Panc1 (cell line): Measurements from ENCODE around the gene CAMKK1. TPM values are rescaled to one million over a fixed set of nuclear protein-coding genes. Genes with fewer than 3 reads are reported as not detected.

Source experiments
- ATAC-seq: fragments of 200-7000 bp; cut with Tn5 transposase; 2 replicates; pipeline ENCODE4 v1.9.1; 2020; ENCODE audit warnings: mild to moderate bottlenecking, moderate library complexity
- BruUV-seq: library from RNA; stranded (reverse); fragments of 400-500 nt; replicated peaks from 2 replicates; lab custom pipeline; 2021; lab: Mats Ljungman, UMichigan
- CTCF ChIA-PET: fragments of 300-600 bp; sonication (Branson Sonifier 250); formaldehyde crosslinking; loops from one replicate; lab custom pipeline; 2022; ENCODE audit warnings: antibody characterized with exemption; lab: Charles Lee
- POLR2A ChIA-PET: fragments of 300-600 bp; sonication (Branson Sonifier 250); formaldehyde crosslinking; loops from one replicate; lab custom pipeline; 2022; ENCODE audit warnings: antibody characterized with exemption; lab: Charles Lee
- DNase-seq: peaks from one replicate; pipeline ENCODE4 v3.0.0-alpha.2; 2010; ENCODE audit warnings: low read depth, low spot score
- H3K27ac ChIP-seq: 2 replicates; pipeline ENCODE4 v1.5.1; 2011; ENCODE audit warnings: mild to moderate bottlenecking, low read length, inconsistent platforms
- H3K27me3 ChIP-seq: fragments of 200-500 bp; sonication (Bioruptor generic); 2 replicates; pipeline ENCODE4 v1.6.0; 2014; ENCODE audit warnings: low read length, inconsistent platforms; ENCODE audit not compliant: control insufficient read depth, insufficient read depth
- H3K36me3 ChIP-seq: fragments of 200-500 bp; sonication (Bioruptor generic); 2 replicates; pipeline ENCODE4 v1.5.1; 2014; ENCODE audit warnings: inconsistent platforms, mild to moderate bottlenecking, low read length, moderate library complexity; ENCODE audit not compliant: control insufficient read depth, insufficient read depth
- H3K4me1 ChIP-seq: 2 replicates; pipeline ENCODE4 v1.5.1; 2011; ENCODE audit warnings: inconsistent platforms, mild to moderate bottlenecking, low read length, moderate library complexity; ENCODE audit not compliant: control insufficient read depth, insufficient read depth
- H3K4me3 ChIP-seq, 2 experiments: 2 replicates each; pipeline ENCODE4 v1.5.1; 2011 to 2012; ENCODE audit warnings: low read depth in 2 of 2, low read length in 2 of 2, mild to moderate bottlenecking in 2 of 2, inconsistent platforms in 1 of 2, moderate library complexity in 1 of 2
- H3K9me3 ChIP-seq: fragments of 200-500 bp; sonication (Bioruptor generic); 2 replicates; pipeline ENCODE4 v1.5.1; 2014; ENCODE audit warnings: low read depth, mild to moderate bottlenecking, inconsistent platforms, low read length, moderate library complexity; ENCODE audit not compliant: control insufficient read depth, insufficient read depth
- POLR2AphosphoS5 ChIP-seq: IDR thresholded peaks from 2 replicates; pipeline ENCODE4 v1.6.1; 2012; ENCODE audit warnings: mild to moderate bottlenecking, low read depth, low read length, moderate library complexity
- SIN3A ChIP-seq: IDR thresholded peaks from 2 replicates; pipeline ENCODE4 v1.6.1; 2012; ENCODE audit warnings: low read depth, mild to moderate bottlenecking, low read length, moderate library complexity, borderline replicate concordance; ENCODE audit not compliant: insufficient read depth
- TCF7L2 ChIP-seq: IDR thresholded peaks from 2 replicates; pipeline ENCODE4 v1.6.1; 2011; ENCODE audit warnings: mild to moderate bottlenecking, low read depth, low read length, inconsistent platforms
- in situ Hi-C: cut with HindIII; loops from 2 replicates; pipeline ENCODE4 v1.10.0; 2016; ENCODE audit warnings: low sequenced_read_pairs, low pct_unique_long_range_greater_than_20kb
- intact Hi-C: fragments of 100-400 bp; cut with micrococcal nuclease; formaldehyde crosslinking; loops from one replicate; pipeline ENCODE4 v1.10.0; 2022; ENCODE audit not compliant: unreplicated experiment
- total RNA-seq: library from RNA; stranded (reverse); gene quantifications from one replicate; pipeline ENCODE4 v1.2.1, GENCODE V29; 2021; ENCODE audit not compliant: unreplicated experiment
- TF ChIP-seq, protein P1 (sequence below): fragments of 450-650 bp; IDR thresholded peaks from 2 replicates; pipeline ENCODE4 v1.5.1; 2017; ENCODE audit warnings: mild to moderate bottlenecking
- TF ChIP-seq, protein P2 (sequence below), 2 experiments: IDR thresholded peaks; 2 replicates each; pipeline ENCODE4 v1.6.1; 2011 to 2012; ENCODE audit warnings: low read depth in 2 of 2, control low read depth in 1 of 2, low read length in 1 of 2, mild to moderate bottlenecking in 1 of 2, moderate library complexity in 1 of 2; ENCODE audit not compliant: insufficient read depth in 1 of 2

CAMKK1 gene
- total RNA-seq, 1 experiment from 2014 or later = 6.7 TPM

DNA sequence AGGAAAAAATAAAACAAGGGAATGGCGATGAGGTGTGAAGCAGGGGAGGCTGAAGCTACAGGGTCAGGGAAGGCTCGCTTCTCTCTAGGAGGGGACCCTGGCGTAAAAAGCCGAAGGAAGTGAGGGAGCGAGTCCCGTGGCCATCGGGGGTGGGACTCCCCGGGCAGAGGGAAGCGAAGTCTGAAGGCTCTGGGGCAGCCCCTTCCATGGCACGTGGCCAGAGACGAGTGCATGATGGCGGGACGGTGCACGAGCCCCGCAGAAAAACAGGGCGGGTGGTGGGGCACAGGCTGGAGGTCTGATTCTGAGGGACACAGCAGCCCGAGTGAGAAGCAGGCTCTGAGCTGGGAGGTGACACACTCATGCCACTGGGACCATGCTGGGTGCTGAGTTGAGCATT is 25.7 kb downstream of the CAMKK1 start:
- ATAC-seq = no peak
- intact Hi-C loops (no loop called here), in situ Hi-C loops (no loop called here)
- Histone ChIP-seq H3K36me3 (no peaks in the 10 kb centered on the region), H3K27me3 (no peaks in the 10 kb centered on the region), H3K9me3 (no peaks in the 10 kb centered on the region), H3K27ac (no peak overlapping the region), H3K4me3 (no peak overlapping the region), H3K4me1 (no peaks in the 10 kb centered on the region)
- POLR2A ChIA-PET = interaction anchor here (0.7 kb wide), 1 partner anchor 35 kb away, joined by 3 read pairs; no protein-coding TSS in a partner anchor
- CTCF ChIA-PET = no interaction called here
- TF ChIP-seq POLR2AphosphoS5 (no peak), SIN3A (no peak), TCF7L2 (no peak)
- TF ChIP-seq, protein P1, sequence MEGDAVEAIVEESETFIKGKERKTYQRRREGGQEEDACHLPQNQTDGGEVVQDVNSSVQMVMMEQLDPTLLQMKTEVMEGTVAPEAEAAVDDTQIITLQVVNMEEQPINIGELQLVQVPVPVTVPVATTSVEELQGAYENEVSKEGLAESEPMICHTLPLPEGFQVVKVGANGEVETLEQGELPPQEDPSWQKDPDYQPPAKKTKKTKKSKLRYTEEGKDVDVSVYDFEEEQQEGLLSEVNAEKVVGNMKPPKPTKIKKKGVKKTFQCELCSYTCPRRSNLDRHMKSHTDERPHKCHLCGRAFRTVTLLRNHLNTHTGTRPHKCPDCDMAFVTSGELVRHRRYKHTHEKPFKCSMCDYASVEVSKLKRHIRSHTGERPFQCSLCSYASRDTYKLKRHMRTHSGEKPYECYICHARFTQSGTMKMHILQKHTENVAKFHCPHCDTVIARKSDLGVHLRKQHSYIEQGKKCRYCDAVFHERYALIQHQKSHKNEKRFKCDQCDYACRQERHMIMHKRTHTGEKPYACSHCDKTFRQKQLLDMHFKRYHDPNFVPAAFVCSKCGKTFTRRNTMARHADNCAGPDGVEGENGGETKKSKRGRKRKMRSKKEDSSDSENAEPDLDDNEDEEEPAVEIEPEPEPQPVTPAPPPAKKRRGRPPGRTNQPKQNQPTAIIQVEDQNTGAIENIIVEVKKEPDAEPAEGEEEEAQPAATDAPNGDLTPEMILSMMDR = no peak
- TF ChIP-seq, protein P2, sequence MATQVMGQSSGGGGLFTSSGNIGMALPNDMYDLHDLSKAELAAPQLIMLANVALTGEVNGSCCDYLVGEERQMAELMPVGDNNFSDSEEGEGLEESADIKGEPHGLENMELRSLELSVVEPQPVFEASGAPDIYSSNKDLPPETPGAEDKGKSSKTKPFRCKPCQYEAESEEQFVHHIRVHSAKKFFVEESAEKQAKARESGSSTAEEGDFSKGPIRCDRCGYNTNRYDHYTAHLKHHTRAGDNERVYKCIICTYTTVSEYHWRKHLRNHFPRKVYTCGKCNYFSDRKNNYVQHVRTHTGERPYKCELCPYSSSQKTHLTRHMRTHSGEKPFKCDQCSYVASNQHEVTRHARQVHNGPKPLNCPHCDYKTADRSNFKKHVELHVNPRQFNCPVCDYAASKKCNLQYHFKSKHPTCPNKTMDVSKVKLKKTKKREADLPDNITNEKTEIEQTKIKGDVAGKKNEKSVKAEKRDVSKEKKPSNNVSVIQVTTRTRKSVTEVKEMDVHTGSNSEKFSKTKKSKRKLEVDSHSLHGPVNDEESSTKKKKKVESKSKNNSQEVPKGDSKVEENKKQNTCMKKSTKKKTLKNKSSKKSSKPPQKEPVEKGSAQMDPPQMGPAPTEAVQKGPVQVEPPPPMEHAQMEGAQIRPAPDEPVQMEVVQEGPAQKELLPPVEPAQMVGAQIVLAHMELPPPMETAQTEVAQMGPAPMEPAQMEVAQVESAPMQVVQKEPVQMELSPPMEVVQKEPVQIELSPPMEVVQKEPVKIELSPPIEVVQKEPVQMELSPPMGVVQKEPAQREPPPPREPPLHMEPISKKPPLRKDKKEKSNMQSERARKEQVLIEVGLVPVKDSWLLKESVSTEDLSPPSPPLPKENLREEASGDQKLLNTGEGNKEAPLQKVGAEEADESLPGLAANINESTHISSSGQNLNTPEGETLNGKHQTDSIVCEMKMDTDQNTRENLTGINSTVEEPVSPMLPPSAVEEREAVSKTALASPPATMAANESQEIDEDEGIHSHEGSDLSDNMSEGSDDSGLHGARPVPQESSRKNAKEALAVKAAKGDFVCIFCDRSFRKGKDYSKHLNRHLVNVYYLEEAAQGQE (IDR thresholded peaks at IDR 0.05; ENCODE audit: insufficient read depth in 1 of 2, low read depth in 2 of 2, low read length in 1 of 2) = no peak
- DNase-seq = no peak
- BruUV-seq = no TSS peak

DNA sequence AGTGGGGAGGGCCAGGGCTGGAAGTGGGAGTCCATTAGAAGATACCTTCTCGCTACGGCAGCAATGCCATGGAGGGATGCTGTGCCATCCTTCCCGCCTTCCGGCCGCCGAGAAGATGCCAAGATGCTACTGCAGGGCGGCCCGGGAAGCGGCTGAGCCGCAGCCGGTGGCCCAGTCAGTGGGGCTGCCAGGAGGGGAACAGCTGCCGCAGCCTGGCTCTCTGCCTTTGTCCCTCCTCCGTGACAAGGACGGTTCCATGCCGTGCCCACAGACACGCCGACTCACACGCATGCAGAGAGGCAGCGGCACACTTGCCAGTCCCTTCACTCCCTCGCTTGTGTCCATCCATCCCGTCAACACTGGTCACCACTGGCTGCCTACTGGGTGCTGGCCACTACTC is 26.6 kb downstream of the CAMKK1 start:
- intact Hi-C loops (no loop called here), in situ Hi-C loops (no loop called here)
- no peaks in the 10 kb centered on the region for H3K27me3 ChIP-seq
- no peak overlapping the region for H3K27ac ChIP-seq
- no peaks in the 10 kb centered on the region for H3K4me1 ChIP-seq
- H3K4me3 ChIP-seq = no peak overlapping the region
- no TSS peak for BruUV-seq
- no peaks in the 10 kb centered on the region for H3K36me3 ChIP-seq
- ChIA-PET CTCF (no interaction called here), POLR2A (interaction anchor here (0.7 kb wide), 1 partner anchor 36 kb away, joined by 3 read pairs; no protein-coding TSS in a partner anchor)
- DNase-seq (no peak), ATAC-seq (no peak)
- H3K9me3 ChIP-seq = no peaks in the 10 kb centered on the region
- TF ChIP-seq, protein P2 (IDR thresholded peaks at IDR 0.05; ENCODE audit: insufficient read depth in 1 of 2, low read depth in 2 of 2, low read length in 1 of 2) = no peak
- TF ChIP-seq TCF7L2 (no peak), SIN3A (no peak), POLR2AphosphoS5 (no peak)
